ENCODE results near the gene SHF.

SHF gene

DNA sequence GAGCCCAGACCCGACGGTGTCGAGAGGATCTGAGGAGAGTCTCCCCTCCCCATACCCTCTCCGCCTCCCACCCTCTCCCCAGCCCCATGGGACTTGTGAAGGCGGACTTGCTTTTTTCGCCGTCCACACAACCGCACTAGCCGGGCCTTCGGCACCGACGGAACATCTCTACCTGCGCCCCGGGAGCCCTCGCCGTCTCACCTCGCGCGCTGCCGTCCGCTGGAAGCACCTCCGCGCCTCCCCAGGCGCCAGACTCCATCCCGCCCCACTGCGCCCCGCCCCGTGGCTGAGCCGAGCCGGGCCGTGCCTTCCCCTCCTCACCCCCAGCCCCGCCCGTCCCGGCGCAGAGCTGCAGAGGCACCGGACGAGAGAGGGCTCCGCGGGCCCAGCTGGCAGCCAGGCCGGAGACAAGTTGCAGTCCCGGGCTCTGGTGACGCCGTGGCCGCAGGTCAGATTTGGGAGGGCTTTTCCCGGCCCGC is 58.1 kb downstream of the SHF start, which contains the start of the genes DUOX1 and DUOXA1:
DUOX1 (plus strand) TSS at position 344 of the 479 bp plus-strand sequence. CDS start 1,973 bp downstream, outside the sequence.
DUOXA1 (minus strand) TSS at position 229 of the 479 bp plus-strand sequence. CDS start 6,865 bp downstream, outside the sequence.
- H3K4me3 ChIP-seq (ENCODE audit: control insufficient read depth, low read depth, low read length), result peak within 1 kb of the TSS; percentile 5

DNA sequence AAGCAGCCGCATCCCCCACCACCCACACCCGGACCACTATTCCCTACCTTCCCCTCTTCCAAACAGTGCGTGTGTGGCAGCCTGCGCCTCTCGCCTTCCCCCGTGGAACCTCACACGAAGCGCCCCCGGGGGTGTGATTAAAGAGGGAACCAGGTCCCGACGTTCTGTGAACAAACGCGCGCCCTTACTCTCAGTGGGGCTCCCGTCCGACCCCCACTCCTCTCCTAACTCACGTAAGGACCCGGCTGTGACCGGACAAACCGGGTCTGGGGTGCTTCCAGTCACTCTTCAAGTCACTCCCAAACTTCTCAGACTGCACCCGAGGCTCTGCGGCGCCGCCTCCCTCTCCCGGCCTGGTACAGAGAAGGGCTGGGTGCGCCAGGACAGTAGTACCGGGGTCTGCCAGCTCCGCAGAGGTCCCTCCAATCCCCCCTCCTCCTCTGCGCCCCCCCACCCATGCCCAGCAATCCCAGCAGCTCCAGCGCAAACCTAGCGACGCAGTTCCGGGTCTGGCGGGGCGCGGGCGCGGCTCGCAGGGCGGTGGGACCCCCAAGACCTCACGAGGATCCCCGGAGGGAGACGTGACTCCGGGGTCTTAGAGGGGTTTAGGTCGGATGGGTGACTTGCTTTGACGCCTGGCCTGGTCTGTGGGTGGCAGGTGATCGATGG is 58.7 kb downstream of the SHF start:
- H3K4me3 ChIP-seq (ENCODE audit: control insufficient read depth, low read depth, low read length), result peak overlapping the region; percentile 5
- TF ChIP-seq, protein P1, sequence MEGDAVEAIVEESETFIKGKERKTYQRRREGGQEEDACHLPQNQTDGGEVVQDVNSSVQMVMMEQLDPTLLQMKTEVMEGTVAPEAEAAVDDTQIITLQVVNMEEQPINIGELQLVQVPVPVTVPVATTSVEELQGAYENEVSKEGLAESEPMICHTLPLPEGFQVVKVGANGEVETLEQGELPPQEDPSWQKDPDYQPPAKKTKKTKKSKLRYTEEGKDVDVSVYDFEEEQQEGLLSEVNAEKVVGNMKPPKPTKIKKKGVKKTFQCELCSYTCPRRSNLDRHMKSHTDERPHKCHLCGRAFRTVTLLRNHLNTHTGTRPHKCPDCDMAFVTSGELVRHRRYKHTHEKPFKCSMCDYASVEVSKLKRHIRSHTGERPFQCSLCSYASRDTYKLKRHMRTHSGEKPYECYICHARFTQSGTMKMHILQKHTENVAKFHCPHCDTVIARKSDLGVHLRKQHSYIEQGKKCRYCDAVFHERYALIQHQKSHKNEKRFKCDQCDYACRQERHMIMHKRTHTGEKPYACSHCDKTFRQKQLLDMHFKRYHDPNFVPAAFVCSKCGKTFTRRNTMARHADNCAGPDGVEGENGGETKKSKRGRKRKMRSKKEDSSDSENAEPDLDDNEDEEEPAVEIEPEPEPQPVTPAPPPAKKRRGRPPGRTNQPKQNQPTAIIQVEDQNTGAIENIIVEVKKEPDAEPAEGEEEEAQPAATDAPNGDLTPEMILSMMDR (IDR thresholded peaks at IDR 0.05; ENCODE audit: control insufficient read depth, insufficient read depth, low read depth, low read length, missing control alignments), result no peak
- DNase-seq (ENCODE audit: low read depth), result no peak

More for the DNA sequence above, 58.1 kb downstream of the SHF start, which contains the start of the genes DUOX1 and DUOXA1:
- no peak for DNase-seq (ENCODE audit: low read depth)
- TF ChIP-seq, protein P1 (IDR thresholded peaks at IDR 0.05; ENCODE audit: control insufficient read depth, insufficient read depth, low read depth, low read length, missing control alignments), result no peak

DNA sequence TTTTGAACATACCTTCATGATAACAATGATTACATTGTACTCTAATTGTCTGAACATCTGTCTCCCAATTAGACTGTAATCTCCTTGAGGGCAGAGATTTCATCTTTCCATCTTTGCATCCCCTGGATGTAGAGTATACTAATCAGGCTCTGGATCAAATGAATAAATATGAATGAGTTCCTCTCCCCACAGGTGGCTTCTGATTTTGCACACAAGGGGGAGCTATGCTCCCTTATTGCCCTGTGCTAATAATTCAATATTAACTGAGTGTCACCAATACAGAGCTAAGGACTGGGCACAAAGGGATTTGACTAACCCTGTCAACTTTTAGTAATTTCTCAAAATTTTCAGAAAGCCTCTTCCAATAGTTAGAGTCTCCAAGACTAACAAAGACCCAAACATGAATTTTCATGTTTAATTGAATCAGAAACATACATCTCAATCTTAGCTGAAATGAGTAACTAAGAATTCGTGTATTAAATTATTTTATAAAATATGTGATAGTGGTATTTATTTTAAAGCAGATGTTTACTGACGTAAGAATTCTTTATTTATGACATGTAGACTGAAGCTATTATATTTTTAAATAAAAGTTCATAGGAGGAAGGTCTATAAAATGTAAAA is 61.1 kb downstream of the SHF start:
- no peak for DNase-seq (ENCODE audit: low read depth)

DNA sequence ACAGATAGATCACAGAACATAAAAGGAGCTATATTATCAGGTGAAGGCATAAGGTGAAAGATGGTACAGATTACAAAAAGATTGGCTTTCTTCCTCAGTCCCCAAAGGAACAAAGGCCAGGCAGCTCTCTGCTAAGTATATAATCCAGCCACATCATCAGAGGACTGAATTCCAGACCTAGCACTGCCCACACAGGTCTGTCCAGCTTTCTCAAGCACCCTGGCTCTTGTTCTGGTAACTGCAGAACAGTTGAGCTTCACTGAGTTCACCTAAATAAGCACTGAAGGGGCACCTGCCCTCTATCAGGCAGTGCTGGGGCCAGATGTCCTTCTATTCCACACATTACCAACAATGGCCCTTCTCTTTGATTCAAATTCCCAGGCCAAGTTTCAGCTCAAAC is 64.4 kb downstream of the SHF start:
- no peak for DNase-seq (ENCODE audit: low read depth)
- no peak overlapping the region for H3K4me3 ChIP-seq (ENCODE audit: control insufficient read depth, low read depth, low read length)
- TF ChIP-seq, protein P1 (IDR thresholded peaks at IDR 0.05; ENCODE audit: control insufficient read depth, insufficient read depth, low read depth, low read length, missing control alignments), result no peak

More for the DNA sequence above, 61.1 kb downstream of the SHF start:
- H3K4me3 ChIP-seq (ENCODE audit: control insufficient read depth, low read depth, low read length), result no peak overlapping the region
- TF ChIP-seq, protein P1 (IDR thresholded peaks at IDR 0.05; ENCODE audit: control insufficient read depth, insufficient read depth, low read depth, low read length, missing control alignments), result peak; percentile 69

DNA sequence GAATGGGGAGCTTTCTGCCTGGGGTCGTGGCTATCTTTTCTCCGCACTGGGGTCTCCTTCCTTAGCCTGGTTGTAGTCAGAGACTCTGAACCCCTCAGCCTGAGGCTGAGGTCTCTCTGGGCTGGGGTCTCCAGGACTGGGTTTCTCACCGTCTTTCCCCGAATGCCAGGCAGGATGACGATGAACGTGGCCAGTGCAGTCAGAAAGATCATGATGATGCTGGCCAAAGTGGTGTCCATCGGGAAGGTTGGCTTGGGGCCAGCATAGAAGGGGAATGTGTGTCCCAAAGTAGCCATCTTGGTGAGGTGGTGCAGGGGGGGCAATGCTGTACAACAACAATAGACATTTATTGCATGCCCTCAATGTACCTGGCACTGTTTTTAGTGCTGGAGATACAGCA is 65.0 kb downstream of the SHF start:
- no peak overlapping the region for H3K4me3 ChIP-seq (ENCODE audit: control insufficient read depth, low read depth, low read length)
- TF ChIP-seq, protein P1 (IDR thresholded peaks at IDR 0.05; ENCODE audit: control insufficient read depth, insufficient read depth, low read depth, low read length, missing control alignments), result no peak

DNA sequence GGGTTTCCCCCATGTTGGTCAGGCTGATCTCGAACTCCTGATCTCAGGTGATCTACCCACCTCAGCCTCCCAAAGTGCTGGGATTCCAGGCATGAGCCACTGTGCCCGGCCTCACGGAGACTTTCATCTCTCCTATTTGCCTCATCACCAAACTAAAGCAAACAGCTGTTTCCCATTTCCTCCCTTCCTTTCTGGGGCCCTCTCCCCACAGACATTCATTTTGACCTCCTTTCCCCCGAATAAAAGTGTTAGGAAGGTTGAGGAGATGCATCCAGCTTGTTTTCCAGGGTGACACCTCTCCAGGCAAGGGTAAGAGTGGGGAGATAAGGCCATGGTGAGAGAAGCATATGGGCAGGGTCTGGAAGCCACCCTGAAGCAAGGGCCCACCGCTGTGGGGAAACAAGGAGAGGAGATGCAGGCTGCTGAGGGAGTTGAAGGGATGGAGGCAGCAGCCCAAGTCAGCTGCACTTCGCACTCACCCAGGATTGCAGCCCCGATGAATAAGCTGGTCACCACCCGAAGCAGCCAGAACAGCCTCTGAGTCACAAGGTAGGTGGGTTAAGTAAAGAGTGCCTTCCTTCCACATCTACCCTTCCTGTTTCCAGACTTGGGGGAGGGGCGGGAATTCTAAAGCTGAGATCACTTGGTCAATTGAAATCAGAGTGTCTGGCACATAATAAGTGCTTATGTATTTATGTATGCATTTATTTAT is 65.9 kb downstream of the SHF start:
- no peak overlapping the region for H3K4me3 ChIP-seq (ENCODE audit: control insufficient read depth, low read depth, low read length)
- TF ChIP-seq, protein P1 (IDR thresholded peaks at IDR 0.05; ENCODE audit: control insufficient read depth, insufficient read depth, low read depth, low read length, missing control alignments), result no peak
- DNase-seq (ENCODE audit: low read depth), result peak; percentile 52

More for the DNA sequence above, 65.0 kb downstream of the SHF start:
- no peak for DNase-seq (ENCODE audit: low read depth)

Data from AG09309 (cell line).